GM18873 (cell line): ENCODE data around the gene CAPG.

ENCODE experiments used
- ATAC-seq: cut with Tn5 transposase; IDR thresholded peaks from one replicate; pipeline ENCODE4 v1.9.1; 2021; ENCODE audit warnings: mild to moderate bottlenecking, moderate library complexity, moderate number of reproducible peaks; ENCODE audit not compliant: unreplicated experiment, low FRiP score

The CAPG gene

GRCh38 chr2:85439025-85439472 lies 28.9 kb upstream of the CAPG start:
- ATAC-seq = no peak

GRCh38 chr2:85438201-85439024 lies 28.2 kb upstream of the CAPG start:
- no peak for ATAC-seq

GRCh38 chr2:85437488-85438200 lies 27.5 kb upstream of the CAPG start:
- peak; percentile 45 for ATAC-seq

GRCh38 chr2:85436836-85437487 lies 26.8 kb upstream of the CAPG start:
- no peak for ATAC-seq

- no peak for ATAC-seq
These were observed 26.0 kb upstream of the CAPG start for GRCh38 chr2:85435981-85436835.

- no peak for ATAC-seq
These were observed 25.2 kb upstream of the CAPG start for GRCh38 chr2:85435220-85435958.

GRCh38 chr2:85434696-85435095 lies 24.5 kb upstream of the CAPG start:
- ATAC-seq = no peak

- ATAC-seq = no peak
These were observed 23.4 kb upstream of the CAPG start for GRCh38 chr2:85433511-85434089.

- ATAC-seq = no peak
These were observed 21.5 kb upstream of the CAPG start for GRCh38 chr2:85431570-85432205.

GRCh38 chr2:85430752-85431569 lies 20.8 kb upstream of the CAPG start:
- ATAC-seq = no peak

GRCh38 chr2:85429924-85430289 lies 19.7 kb upstream of the CAPG start:
- no peak for ATAC-seq

- no peak for ATAC-seq
These were observed 19.2 kb upstream of the CAPG start for GRCh38 chr2:85429213-85429923.

GRCh38 chr2:85428343-85428881 lies 18.2 kb upstream of the CAPG start:
- no peak for ATAC-seq

GRCh38 chr2:85427300-85427835 lies 17.2 kb upstream of the CAPG start:
- no peak for ATAC-seq

GRCh38 chr2:85425588-85425987 lies 15.4 kb upstream of the CAPG start:
- no peak for ATAC-seq

GRCh38 chr2:85423525-85423924 lies 13.4 kb upstream of the CAPG start:
- ATAC-seq = no peak

- ATAC-seq = no peak
These were observed 11.9 kb upstream of the CAPG start for GRCh38 chr2:85422072-85422457.
